Measurements from ENCODE around the gene SRPRA. TPM values are rescaled to one million over a fixed set of nuclear protein-coding genes. Genes with fewer than 3 reads are reported as not detected.

Gene SRPRA
- total RNA-seq, 2 experiments from 2014 or later: 99.0 to 103 TPM

DNA sequence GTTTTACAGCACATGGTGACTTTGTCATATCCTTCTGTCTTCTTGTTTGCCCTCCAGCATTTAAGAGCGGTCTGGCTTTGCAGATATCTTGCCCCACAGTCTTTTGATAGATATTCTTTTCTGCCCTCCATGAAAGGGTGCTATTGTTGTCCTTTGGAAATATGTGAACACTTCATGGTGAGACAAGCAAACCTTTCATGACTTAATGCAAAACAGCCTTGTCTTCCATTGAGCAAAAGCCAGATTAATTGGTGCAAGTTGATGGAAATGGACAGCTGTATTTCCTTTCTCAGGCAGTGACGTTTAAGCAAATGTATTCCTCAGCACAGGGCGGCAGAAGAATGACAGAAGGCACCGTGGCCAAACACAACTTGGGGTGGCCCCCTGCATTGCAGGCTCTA lies 39.6 kb upstream of the SRPRA start:
- Mint-ChIP-seq H3K4me3 (no peak overlapping the region), H3K4me1 (ENCODE audit: low read depth) (peaks cover 40% of the 10 kb centered on the region), H3K27ac (no peak overlapping the region), H3K27me3 (ENCODE audit: low read depth) (no peaks in the 10 kb centered on the region), H3K36me3 (ENCODE audit: low read depth) (peaks cover 45% of the 10 kb centered on the region), H3K9me3 (ENCODE audit: insufficient read depth) (no peaks in the 10 kb centered on the region)
- no peak for DNase-seq
- ChIA-PET POLR2A (interaction anchor here (1.0 kb wide), 1 partner anchor 10 kb away, joined by 3 read pairs; no protein-coding TSS in a partner anchor), CTCF (interaction anchor here (1.2 to 9.0 kb wide), 5 partner anchors 8 to 171 kb away, joined by 3 to 80 read pairs (median 14); no protein-coding TSS in a partner anchor)
- ATAC-seq: no peak

DNA sequence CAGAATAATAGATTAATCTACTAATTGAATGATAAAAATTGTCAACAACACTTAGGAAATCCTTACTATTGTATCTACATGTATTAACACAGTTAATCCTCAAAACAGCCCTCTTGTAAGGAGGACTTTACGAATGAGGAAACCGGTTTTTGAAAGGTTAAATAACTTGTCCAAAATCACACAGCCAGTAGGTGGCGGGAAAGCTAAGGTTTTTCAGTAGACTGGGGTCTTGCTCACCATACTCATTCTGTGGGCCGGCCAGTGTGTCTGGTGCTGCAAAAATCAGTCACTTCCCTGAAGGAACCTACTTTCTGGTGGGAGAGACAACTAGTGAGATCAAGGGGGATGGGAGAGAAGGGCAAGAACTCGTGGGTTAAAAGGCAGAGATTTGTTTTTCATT lies 39.0 kb upstream of the SRPRA start:
- POLR2A ChIA-PET: interaction anchor here (1.0 kb wide), 1 partner anchor 11 kb away, joined by 3 read pairs; no protein-coding TSS in a partner anchor
- H3K4me1 Mint-ChIP-seq (ENCODE audit: low read depth): peaks cover 43% of the 10 kb centered on the region
- ATAC-seq (no peak), DNase-seq (peak; percentile 50)
- CTCF ChIA-PET: interaction anchor here (1.2 to 9.0 kb wide), 5 partner anchors 8 to 171 kb away, joined by 3 to 80 read pairs (median 14); no protein-coding TSS in a partner anchor
- H3K36me3 Mint-ChIP-seq (ENCODE audit: low read depth): peaks cover 43% of the 10 kb centered on the region
- no peak overlapping the region for H3K4me3 Mint-ChIP-seq
- no peaks in the 10 kb centered on the region for H3K27me3 Mint-ChIP-seq (ENCODE audit: low read depth)
- H3K9me3 Mint-ChIP-seq (ENCODE audit: insufficient read depth): no peaks in the 10 kb centered on the region
- no peak overlapping the region for H3K27ac Mint-ChIP-seq

DNA sequence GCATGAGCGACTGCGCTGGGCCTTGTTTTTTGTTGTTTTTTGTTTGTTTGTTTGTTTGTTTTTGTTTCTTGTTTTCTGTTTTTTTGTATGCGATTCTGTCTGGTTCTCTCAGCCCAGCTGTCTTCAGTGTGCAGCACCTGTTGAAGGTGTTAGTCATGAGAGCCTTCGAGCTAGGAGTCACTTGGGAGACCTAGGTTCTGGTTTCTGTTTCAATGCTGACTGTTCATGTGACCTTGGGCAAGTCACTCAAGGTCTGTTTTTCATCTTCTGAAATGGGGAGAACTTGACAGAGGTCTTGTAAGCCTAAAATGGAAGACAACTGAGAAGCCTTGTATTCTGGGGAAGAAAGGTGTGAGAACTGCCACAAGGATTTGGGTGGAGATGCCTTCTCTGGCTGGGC lies 37.0 kb upstream of the SRPRA start:
- peak; percentile 35 for DNase-seq
- Mint-ChIP-seq H3K27me3 (ENCODE audit: low read depth) (no peaks in the 10 kb centered on the region), H3K27ac (peak overlapping the region; percentile 71)

DNA sequence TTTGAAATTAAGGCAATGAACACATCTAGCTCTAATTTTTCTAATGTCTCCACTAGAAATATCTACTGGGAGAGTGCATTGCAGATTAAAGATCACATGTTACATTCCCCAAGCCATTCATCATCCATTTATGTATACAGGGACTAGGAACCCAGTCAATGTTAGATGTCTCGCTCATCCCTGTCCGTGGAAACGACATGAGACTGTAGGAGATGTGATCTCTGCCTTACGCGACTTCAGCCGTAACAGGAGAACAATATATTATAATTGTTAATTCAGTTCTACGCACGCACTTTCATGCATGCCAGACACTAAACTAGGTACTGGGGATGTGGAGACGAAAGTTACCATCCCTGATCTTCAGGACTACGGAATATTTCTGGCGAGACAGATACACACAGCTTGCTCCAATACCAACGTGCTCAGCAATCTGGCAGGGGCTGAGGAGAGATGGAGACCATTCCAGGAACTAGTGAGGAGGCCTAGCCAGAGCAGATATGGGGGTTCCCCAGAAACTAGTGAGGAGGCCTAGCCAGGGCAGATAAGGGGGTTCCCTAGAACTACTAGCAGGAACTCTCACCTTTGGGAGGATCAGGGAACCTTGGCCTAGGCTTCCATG lies 35.9 kb upstream of the SRPRA start:
- ATAC-seq (peak; percentile 3), DNase-seq (no peak)
- Mint-ChIP-seq H3K36me3 (ENCODE audit: low read depth) (peaks cover 28% of the 10 kb centered on the region), H3K4me1 (ENCODE audit: low read depth) (peaks cover 33% of the 10 kb centered on the region), H3K4me3 (peak overlapping the region; percentile 81), H3K9me3 (ENCODE audit: insufficient read depth) (no peaks in the 10 kb centered on the region), H3K27ac (peak overlapping the region; percentile 97), H3K27me3 (ENCODE audit: low read depth) (no peaks in the 10 kb centered on the region)
- CTCF ChIA-PET: interaction anchor here (0.6 to 9.0 kb wide), 7 partner anchors 10 to 175 kb away, joined by 3 to 80 read pairs (median 3); no protein-coding TSS in a partner anchor
- POLR2A ChIA-PET: interaction anchor here (0.8 to 2.4 kb wide), 12 partner anchors 12 to 735 kb away, joined by 3 to 18 read pairs (median 4); partner anchors contain the start of genes FOXRED1 and SRPRA

More for the DNA sequence above, 37.0 kb upstream of the SRPRA start:
- ChIA-PET CTCF (interaction anchor here (1.4 to 9.0 kb wide), 5 partner anchors 10 to 173 kb away, joined by 3 to 80 read pairs (median 14); partner anchors contain the start of gene TIRAP), POLR2A (interaction anchor here (2.4 kb wide), 1 partner anchor 13 kb away, joined by 18 read pairs; no protein-coding TSS in a partner anchor)
- no peak for ATAC-seq
- Mint-ChIP-seq H3K4me3 (peak overlapping the region; percentile 56), H3K36me3 (ENCODE audit: low read depth) (peaks cover 34% of the 10 kb centered on the region), H3K9me3 (ENCODE audit: insufficient read depth) (no peaks in the 10 kb centered on the region), H3K4me1 (ENCODE audit: low read depth) (peaks cover 41% of the 10 kb centered on the region)

DNA sequence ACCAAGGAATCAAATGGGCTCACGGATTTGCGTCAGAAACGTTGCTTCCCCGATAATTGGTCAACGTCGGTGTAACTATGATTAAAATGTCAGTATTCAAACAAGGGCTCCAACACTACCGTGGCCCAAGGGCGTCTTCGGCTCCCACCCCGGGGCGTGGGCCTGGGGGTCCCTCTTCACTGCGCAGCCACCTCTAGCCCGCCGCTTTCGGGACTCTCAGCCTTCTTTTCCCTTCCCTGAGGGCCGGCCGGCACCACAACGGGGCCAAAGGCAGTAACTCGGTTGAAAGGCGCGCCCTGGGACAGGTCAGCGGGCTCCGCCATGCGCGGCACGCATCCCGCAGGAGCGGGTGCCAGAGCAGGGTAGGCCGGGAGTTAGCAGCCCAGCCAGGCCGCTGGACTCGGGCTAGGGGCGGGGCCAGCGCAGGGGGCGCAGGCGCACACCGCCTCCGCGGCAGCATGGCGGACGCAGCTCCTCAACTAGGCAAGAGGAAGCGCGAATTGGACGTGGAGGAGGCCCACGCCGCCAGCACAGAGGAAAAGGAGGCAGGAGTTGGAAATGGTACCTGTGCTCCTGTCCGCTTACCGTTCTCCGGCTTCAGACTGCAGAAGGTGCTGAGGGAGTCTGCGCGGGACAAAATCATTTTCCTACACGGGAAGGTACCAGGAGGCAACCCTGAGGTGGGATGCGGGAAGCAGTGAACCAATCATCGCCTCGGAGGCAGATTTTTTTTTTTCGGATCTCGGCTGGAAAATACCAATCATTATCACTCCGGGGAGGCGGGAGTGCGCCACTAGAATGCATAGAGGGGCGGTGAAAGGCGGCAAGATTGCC lies 35.1 kb upstream of the SRPRA start, which contains the start of gene DCPS:
TSS of gene DCPS (plus strand) at position 438 of the 834 bp plus-strand sequence. CDS start at position 459, 21 bp downstream.
- Mint-ChIP-seq H3K27ac (peak within 1 kb of the TSS; percentile 97), H3K4me3 (peak within 1 kb of the TSS; percentile 81), H3K27me3 (ENCODE audit: low read depth) (no peaks in the 10 kb centered on the region), H3K9me3 (ENCODE audit: insufficient read depth) (no peaks in the 10 kb centered on the region), H3K4me1 (ENCODE audit: low read depth) (peaks cover 33% of the 10 kb centered on the region), H3K36me3 (ENCODE audit: low read depth) (peaks cover 32% of the 10 kb centered on the region)
- peak; percentile 88 for DNase-seq
- POLR2A ChIA-PET: interaction anchor here (0.8 to 2.4 kb wide), 12 partner anchors 13 to 734 kb away, joined by 3 to 18 read pairs (median 4); partner anchors contain the start of genes FOXRED1 and SRPRA
- peak; percentile 99 for ATAC-seq
- CTCF ChIA-PET: interaction anchor here (0.6 to 9.0 kb wide), 7 partner anchors 9 to 175 kb away, joined by 3 to 80 read pairs (median 3); no protein-coding TSS in a partner anchor

DNA sequence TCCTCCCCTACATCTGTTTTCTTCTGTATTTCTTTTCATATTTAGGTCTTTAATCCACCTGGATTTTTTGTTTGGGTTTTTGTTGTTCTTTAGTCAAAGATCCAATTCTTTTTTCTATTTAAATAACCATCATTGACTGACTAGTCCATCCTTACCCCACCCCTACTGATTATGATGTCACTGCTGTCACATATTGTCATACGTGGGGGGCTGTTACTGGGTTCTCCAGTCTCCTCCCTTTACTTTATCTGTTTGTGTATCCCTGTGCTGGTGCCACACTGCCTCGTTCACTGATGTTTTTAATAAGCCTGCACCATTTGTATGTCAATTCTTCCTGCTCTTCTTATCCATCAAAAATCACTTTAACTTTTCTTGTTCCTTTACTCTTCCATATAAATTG lies 28.3 kb upstream of the SRPRA start:
- Mint-ChIP-seq H3K4me3 (no peak overlapping the region), H3K4me1 (ENCODE audit: low read depth) (peaks cover 5% of the 10 kb centered on the region), H3K9me3 (ENCODE audit: insufficient read depth) (no peaks in the 10 kb centered on the region), H3K27me3 (ENCODE audit: low read depth) (no peaks in the 10 kb centered on the region), H3K36me3 (ENCODE audit: low read depth) (peaks cover 29% of the 10 kb centered on the region), H3K27ac (no peak overlapping the region)
- no peak for ATAC-seq
- no peak for DNase-seq
- ChIA-PET CTCF (interaction anchor here (0.6 to 1.1 kb wide), 2 partner anchors 14 to 16 kb away, joined by 3 read pairs; no protein-coding TSS in a partner anchor), POLR2A (no interaction called here)

DNA sequence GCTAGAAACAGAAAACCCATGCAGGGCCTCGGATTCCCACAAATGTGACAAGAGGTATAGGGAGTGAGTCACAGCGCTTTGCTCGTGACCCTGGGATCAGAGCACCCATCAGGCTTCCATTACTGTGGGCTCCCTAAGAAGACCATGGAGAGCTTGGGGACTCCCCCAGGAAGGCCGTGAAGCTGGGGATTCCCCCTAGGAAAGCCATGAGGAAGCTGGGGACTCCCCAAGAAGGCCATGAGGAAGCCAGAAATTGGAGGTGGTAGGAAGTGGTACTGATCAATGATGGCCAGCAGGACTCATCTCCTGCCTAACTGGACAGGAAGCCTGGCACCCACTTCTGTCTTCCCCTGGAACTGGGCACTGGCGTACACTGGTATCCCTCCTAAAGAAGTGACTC lies 25.0 kb upstream of the SRPRA start:
- DNase-seq (no peak), ATAC-seq (no peak)
- Mint-ChIP-seq H3K4me3 (no peak overlapping the region), H3K36me3 (ENCODE audit: low read depth) (peaks cover 42% of the 10 kb centered on the region), H3K4me1 (ENCODE audit: low read depth) (peaks cover 5% of the 10 kb centered on the region), H3K27ac (no peak overlapping the region), H3K9me3 (ENCODE audit: insufficient read depth) (no peaks in the 10 kb centered on the region), H3K27me3 (ENCODE audit: low read depth) (no peaks in the 10 kb centered on the region)
- POLR2A ChIA-PET: no interaction called here
- CTCF ChIA-PET: interaction anchor here (1.2 kb wide), 1 partner anchor 10 kb away, joined by 3 read pairs; the partner anchor contains the start of gene DCPS

DNA sequence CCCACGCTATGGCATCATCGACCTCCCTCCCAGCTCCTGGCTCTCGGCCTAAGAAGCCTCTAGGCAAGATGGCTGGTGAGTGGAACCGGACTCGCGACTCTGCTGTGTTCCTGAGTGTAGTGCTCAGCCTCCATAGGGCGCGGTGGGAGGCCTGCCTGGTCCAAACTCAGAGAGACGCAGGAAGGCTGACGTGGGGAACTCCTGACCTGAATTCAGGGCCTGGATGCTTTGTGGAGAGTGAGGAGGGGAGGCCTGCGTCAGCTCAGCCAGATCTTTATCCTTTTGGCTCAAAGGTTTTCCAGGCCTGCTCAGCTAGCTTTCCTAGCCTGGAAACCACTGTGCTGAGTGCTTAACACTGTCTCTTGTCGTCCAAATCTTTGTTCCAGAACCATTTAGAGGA lies 22.2 kb upstream of the SRPRA start:
- DNase-seq: no peak
- ATAC-seq: no peak
- Mint-ChIP-seq H3K36me3 (ENCODE audit: low read depth) (peaks cover 47% of the 10 kb centered on the region), H3K9me3 (ENCODE audit: insufficient read depth) (no peaks in the 10 kb centered on the region), H3K27me3 (ENCODE audit: low read depth) (no peaks in the 10 kb centered on the region), H3K4me1 (ENCODE audit: low read depth) (peaks cover 10% of the 10 kb centered on the region), H3K4me3 (no peak overlapping the region), H3K27ac (no peak overlapping the region)
- POLR2A ChIA-PET: interaction anchor here (1.7 kb wide), 1 partner anchor 13 kb away, joined by 7 read pairs; the partner anchor contains the start of gene DCPS
- CTCF ChIA-PET: interaction anchor here (0.9 to 1.4 kb wide), 2 partner anchors 22 to 190 kb away, joined by 3 to 5 read pairs; partner anchors contain the start of genes FOXRED1 and SRPRA

DNA sequence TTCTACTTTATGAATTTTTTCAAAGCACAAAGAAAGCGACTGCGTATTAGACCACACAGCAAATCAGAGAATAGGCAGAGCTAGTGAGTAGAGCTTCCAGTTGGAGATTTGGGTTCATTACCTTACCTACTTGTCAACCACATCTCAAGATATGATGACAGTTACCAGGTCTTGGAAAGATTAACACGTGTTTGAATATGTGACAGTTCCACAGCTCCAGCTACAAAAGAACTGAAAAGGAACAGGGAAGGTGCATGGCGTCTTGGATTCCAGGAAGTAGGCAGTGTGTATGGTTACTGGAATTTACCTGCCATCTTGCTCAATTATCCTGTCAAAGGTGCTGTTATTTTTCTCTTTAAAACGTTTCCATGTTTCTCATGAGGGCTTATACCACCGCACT lies 19.5 kb upstream of the SRPRA start:
- Mint-ChIP-seq H3K4me1 (ENCODE audit: low read depth) (peaks cover 21% of the 10 kb centered on the region), H3K27ac (no peak overlapping the region), H3K4me3 (no peak overlapping the region), H3K9me3 (ENCODE audit: insufficient read depth) (no peaks in the 10 kb centered on the region), H3K27me3 (ENCODE audit: low read depth) (no peaks in the 10 kb centered on the region), H3K36me3 (ENCODE audit: low read depth) (peaks cover 36% of the 10 kb centered on the region)
- DNase-seq (no peak), ATAC-seq (no peak)
- ChIA-PET CTCF (interaction anchor here (0.7 kb wide), 1 partner anchor 22 kb away, joined by 3 read pairs; no protein-coding TSS in a partner anchor), POLR2A (no interaction called here)

DNA sequence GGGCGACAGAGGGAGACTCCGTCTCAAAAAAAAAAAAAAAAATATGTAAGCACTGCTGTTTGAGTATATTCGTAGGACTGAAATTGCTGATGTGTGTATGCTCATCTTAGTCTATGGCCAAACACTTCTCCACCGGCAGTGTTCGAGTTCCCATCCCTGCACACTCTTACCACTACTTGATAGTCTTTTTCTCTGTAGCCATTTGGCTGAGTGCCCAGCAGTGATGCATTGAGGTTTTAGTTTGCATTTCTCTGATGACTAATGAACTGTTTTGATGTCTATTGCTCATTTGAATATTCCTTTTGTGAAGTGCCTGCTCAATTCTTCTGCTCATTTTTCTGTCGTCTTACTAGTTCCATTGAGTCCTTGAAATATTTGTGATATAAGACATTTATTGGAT lies 16.1 kb upstream of the SRPRA start:
- H3K4me1 Mint-ChIP-seq (ENCODE audit: low read depth): peaks cover 48% of the 10 kb centered on the region

More for the DNA sequence above, 16.1 kb upstream of the SRPRA start:
- H3K27me3 Mint-ChIP-seq (ENCODE audit: low read depth): no peaks in the 10 kb centered on the region
- POLR2A ChIA-PET: no interaction called here
- ATAC-seq: no peak
- no peaks in the 10 kb centered on the region for H3K9me3 Mint-ChIP-seq (ENCODE audit: insufficient read depth)
- peak overlapping the region; percentile 53 for H3K4me3 Mint-ChIP-seq
- H3K27ac Mint-ChIP-seq: peak overlapping the region; percentile 56
- H3K36me3 Mint-ChIP-seq (ENCODE audit: low read depth): peaks cover 17% of the 10 kb centered on the region
- CTCF ChIA-PET: no interaction called here
- peak; percentile 66 for DNase-seq

Data from activated CD8-positive, alpha-beta T cell treated with anti-CD3 and anti-CD28 coated beads, Interleukin-2, amount 10 ng/mL, durations not matched to agents 7 days and 5 days (primary cell).